ENCODE results near the gene UPK1A.
"Not testable (repeated sequence)": the region's sequence is repeated elsewhere in the genome, so short reads cannot be mapped to it uniquely, and the experiment has no call there.

Gene UPK1A

GRCh38 chr19:35644987-35645679 is 21.2 kb upstream of the UPK1A start:
- DNase-seq = peak; percentile 49

GRCh38 chr19:35645680-35646511 is 20.4 kb upstream of the UPK1A start:
- no peak for DNase-seq

- peak; percentile 93 for DNase-seq
Measured at GRCh38 chr19:35648017-35648961, 18.0 kb upstream of the UPK1A start, which contains the start of gene COX6B1. Gene COX6B1, plus strand, starts transcription at chr19:35648323. Its CDS starts 2,921 bp downstream, at chr19:35651244.

GRCh38 chr19:35650581-35650980 is 15.7 kb upstream of the UPK1A start:
- DNase-seq = no peak

- not testable (repeated sequence) for DNase-seq
Measured at GRCh38 chr19:35654828-35655227, 11.5 kb upstream of the UPK1A start.

- DNase-seq = no peak
Measured at GRCh38 chr19:35655600-35655999, 10.7 kb upstream of the UPK1A start.

- DNase-seq = no peak
Measured at GRCh38 chr19:35656700-35657099, 9.6 kb upstream of the UPK1A start.

GRCh38 chr19:35657904-35658700 is 8.2 kb upstream of the UPK1A start:
- no peak for DNase-seq

GRCh38 chr19:35661995-35662340 is 4.3 kb upstream of the UPK1A start:
- DNase-seq = no peak

GRCh38 chr19:35663981-35664380 is 2.3 kb upstream of the UPK1A start:
- DNase-seq = no peak

GRCh38 chr19:35665157-35665556 is 1.2 kb upstream of the UPK1A start:
- DNase-seq = no peak

GRCh38 chr19:35665604-35666003 is 713 bp upstream of the UPK1A start:
- no peak for DNase-seq

- DNase-seq = no peak
Measured at GRCh38 chr19:35669566-35669965, 3.2 kb downstream of the UPK1A start.

GRCh38 chr19:35669974-35670373 is 3.7 kb downstream of the UPK1A start:
- DNase-seq = no peak

GRCh38 chr19:35670686-35671085 is 4.4 kb downstream of the UPK1A start:
- no peak for DNase-seq

GRCh38 chr19:35671818-35672217 is 5.5 kb downstream of the UPK1A start:
- no peak for DNase-seq

- DNase-seq = no peak
Measured at GRCh38 chr19:35673121-35673804, 6.9 kb downstream of the UPK1A start.

GRCh38 chr19:35675589-35676140 is 9.3 kb downstream of the UPK1A start:
- no peak for DNase-seq

GRCh38 chr19:35689836-35690235 is 23.5 kb downstream of the UPK1A start:
- DNase-seq = no peak

GRCh38 chr19:35691106-35691505 is 24.8 kb downstream of the UPK1A start:
- DNase-seq = not testable (repeated sequence)

- no peak for DNase-seq
Measured at GRCh38 chr19:35692010-35692409, 25.7 kb downstream of the UPK1A start.

Measured in NCI-H2029 treated with DMSO at 0.1 percent for 48 hours (cell line).